Sciatic nerve (tissue), 2 donors: ENCODE data around the gene ANXA6. TPM values are rescaled to one million over a fixed set of nuclear protein-coding genes. Genes with fewer than 3 reads are reported as not detected.

Source experiments
- ATAC-seq: fragments of 200-7000 bp; cut with Tn5 transposase; one replicate; pipeline ENCODE4 v1.9.1; 2020; ENCODE audit warnings: mild to moderate bottlenecking, moderate library complexity
- DNase-seq: peaks from one replicate; pipeline ENCODE4 v3.0.0-alpha.2; 2020; ENCODE audit warnings: low spot score
- intact Hi-C: fragments of 100-400 bp; cut with DNase I; formaldehyde crosslinking; loops from one replicate; pipeline ENCODE4 v1.14.2; 2022
- total RNA-seq: library from RNA; stranded (reverse); fragmentation: NEBNext Ultra II Directional; extraction: Animal tissue kit (Norgen Biotek cat#: 25700); gene quantifications from one replicate; pipeline ENCODE4 v1.2.1, GENCODE V29; 2021
- donor health status: DM: no; HTN: no; CAD: no.
- donor health status: DM: no; HTN: no; CAD: no.

ANXA6 gene
- total RNA-seq, 1 donor from 2014 or later, result 211 TPM

DNA sequence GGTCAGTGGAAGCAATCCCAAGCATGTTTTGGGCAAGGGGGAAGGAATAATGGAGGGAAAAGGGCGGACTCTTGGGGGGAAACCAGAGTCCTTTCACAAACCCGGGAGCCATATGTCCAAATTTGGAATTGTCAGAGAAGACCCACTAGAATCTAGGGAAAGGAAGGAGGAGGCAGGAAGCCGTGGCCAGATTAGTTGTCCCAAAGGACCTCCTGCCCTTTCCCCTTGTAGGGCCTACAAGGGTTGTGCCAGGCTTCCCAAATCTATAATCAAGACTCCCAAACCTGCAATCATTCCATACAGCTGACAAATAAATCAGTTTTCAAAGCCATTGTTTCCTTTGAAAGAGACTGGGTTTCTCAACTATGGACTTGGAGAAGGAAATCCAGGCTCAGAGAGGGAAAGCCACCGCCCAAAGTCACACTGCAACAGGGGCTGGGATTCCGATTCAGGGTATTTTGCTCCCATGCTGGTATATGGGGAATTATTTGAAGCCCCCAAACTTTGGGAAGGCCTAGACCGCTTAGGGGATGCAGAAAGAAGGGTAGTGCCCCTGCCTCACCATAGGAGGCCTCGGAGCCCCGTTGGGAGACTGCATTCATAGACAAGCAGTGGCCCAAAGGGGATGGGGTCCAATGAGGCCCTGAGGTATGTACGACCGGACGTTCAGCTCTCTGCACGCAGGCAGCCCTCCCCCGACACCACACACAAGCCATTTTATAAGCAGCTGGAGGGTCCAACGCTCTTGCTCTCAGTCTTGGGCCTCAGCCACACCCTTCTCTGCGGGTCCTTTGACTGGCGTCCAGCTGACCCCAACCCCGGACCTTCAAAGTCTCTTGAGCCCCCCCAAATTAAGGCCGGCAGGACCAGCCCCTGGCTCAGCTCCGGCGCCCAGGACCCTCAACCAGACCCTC, 815 bp downstream of the ANXA6 start:
- intact Hi-C loops, result no loop called here
- no peak for DNase-seq
- peak; percentile 43 for ATAC-seq

DNA sequence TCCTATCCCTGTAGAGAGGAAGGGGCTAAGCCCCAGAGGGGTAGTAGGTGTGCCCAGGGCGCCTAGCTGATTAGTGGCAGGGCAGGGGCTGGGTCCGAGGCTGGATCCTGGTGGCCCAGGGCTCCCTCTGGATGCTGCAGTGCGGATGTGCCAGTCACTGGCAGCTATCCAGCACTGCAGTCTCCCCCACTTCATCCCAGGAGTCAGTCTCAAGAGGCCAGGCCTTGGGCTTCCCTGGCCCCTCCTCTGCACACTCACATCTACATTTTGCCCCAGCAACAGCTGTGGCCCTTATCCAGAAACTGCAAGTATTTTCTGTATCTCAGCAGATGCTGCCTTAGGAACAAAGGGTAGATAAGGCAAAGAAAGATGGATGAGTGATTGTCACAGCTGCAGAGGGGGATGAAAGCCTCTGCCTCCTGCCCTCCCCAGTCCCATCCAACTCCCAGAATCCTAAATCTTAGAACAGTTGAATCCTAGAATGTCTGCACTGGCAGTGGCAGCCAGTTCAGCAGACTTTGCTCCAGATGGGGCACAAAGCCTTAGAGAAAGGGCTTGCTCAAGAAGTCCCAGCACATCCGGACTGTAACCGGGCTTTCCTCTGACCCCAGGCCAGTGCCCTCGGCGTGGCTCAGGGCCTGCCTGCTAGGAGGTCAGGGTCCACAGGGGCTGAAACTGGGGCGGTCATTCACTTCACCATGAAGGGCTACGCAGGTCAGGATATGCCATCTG, 1.6 kb downstream of the ANXA6 start:
- ATAC-seq (peak; percentile 39), DNase-seq (no peak)
- intact Hi-C loops, result no loop called here

DNA sequence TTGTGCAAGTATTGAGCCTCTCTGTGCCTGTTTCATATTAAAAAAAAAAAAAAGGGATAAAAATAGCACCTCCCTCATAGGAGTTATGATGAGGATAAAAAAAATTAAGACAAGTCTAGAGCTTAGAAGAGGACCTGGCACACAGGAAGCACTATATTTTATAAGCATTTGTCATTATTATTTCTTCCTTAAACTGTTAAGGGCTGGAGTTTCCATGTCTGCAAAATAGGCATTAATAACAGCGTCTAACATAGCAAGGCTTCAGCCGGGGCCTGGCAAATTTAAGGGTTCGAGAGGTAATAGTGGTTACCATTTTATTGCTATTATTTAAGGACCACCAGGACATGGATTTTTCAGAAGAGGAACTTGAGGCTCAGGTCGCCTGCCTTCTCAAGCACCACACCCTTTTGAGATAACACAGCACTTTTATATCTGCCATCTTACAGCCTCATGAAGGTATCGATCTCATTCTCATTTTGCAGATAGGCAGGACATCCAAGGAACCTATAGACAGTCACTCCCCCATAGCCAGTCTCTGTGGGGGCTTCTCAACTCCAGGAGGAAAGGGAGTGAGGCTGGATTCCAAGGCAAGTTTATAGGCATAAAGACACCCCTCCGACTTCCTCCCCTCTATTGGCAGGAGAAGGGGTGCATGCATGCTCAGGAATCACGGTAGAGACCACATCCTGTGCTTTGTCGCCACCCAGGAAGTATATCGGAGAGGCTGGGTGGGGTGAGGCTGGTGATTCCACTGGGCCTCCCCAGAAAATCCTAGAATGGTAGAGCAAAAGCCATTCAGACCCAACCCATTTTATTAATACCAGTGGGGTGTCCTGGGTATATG, 2.4 kb downstream of the ANXA6 start:
- ATAC-seq (no peak), DNase-seq (no peak)
- intact Hi-C loops, result no loop called here

DNA sequence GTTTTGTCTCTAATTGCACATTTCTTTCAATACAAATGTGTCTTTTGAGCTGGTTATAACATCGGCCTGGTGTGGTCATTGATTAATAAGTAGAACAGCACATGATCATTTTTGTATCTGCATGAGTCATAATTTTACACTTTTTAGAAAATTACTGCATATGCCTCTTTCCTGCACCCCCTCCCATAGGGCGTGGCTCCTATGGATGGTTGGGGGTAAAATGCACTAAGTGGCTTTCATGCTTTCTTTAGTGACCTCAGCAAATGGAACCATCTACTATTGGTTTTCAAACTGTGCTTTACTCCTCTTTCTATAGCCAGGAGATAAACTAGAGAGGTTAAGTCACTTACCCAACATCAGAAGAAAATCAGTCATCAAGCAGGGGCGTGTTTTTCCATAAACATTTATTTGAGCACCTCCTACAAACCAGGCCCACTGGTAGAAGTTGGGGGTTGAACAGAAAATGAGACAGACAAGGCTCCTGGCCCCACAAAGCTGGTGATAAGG, 3.8 kb downstream of the ANXA6 start:
- no peak for DNase-seq
- ATAC-seq, result no peak
- intact Hi-C loops, result no loop called here

DNA sequence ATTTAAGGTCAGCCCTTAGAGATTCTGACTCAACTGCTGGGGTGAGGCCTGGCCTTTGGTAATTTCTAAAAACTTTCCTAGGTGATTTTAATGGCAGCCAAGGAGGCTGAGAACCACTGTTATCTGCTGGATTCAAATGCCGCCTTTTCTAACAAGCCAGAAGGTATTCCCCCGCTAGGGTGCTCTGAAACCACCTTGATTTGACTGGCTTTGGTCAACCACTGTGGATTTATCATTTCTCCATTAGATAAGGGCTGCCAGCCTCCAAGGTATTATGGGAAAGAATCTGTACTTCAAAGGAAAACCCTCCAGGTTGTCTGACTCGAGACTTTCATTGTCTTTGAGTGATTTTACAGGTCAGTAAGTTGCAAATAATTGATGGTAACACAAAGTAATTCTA, 4.3 kb downstream of the ANXA6 start:
- no peak for ATAC-seq
- intact Hi-C loops, result no loop called here
- DNase-seq, result no peak

DNA sequence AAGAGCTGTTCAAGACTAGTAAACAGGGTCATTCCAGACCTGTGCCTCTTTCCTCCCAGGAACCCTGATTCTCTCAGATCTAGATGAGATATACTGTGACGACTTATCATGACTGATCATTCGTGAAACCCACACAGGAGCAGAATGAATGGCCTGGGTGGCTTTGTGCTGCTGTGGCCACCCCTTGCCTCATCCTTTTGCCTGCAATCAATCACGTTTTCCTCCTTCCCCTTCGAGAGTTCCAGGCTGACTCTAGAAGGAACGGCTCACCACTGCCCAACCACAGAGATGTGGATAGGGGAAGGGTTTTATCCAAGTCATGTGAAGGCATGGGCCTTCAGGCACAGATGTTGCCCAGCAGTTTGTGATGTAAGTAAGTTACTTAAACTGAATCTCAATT, 5.8 kb downstream of the ANXA6 start:
- DNase-seq (no peak), ATAC-seq (peak; percentile 55)
- intact Hi-C loops, result no loop called here

DNA sequence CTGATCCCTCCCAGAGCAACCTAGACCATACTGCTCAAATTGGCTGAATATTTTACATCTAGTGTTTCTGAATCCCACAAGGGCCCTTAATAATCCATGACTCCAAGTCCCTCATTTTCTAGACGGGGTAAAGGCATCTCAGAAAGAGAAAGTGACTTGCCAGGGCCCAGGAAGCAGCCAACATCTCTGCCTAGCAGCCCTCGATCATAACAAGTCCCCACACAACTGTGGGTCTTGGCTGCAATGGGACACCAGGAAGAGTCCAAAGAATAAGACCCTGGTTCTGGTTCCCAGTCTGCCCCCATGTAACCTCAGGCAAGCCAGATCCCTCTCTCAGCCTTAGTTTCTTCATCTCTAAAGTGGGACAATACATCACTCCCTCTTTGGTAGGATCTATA, 6.3 kb downstream of the ANXA6 start:
- ATAC-seq (peak; percentile 14), DNase-seq (no peak)
- intact Hi-C loops, result no loop called here

DNA sequence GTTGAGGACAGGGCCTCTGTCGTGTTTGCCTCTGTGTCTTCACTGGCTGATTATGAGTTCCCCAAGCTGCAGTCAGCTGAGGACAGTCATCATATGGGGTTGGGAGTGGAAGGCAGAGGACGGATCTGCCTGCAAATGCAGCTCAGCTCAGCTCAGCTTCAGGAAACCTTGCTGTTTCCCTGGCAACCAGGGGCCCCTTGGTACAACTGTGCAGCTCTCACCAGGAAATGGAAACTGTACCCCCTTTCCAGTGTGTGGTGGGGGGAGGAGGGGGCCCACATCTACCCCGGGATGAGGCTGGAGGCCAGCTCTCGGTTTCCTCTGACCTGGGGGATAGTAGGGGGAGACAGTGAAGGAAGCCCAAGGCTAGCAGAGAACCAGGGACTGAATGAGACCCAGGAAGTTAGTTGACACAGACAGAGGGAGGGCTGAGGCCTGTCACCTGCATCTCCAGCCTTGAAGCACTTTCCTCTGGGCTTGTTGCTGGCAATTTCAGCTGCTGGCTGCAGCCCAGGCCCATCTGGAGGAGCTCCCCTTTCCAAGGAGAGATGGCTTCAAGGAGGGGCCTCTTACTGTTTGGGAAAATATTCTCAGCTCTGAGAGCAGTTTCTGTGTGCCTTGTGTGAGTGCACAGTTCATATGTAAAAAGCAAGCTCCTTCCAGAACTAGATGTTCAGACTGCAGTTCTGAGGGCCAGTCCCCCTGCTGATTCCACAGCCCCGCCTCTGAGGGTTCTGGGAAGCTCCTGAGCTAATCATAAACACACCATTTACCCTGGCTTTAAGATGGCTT, 6.9 kb downstream of the ANXA6 start:
- intact Hi-C loops, result no loop called here
- DNase-seq (no peak), ATAC-seq (peak; percentile 72)

DNA sequence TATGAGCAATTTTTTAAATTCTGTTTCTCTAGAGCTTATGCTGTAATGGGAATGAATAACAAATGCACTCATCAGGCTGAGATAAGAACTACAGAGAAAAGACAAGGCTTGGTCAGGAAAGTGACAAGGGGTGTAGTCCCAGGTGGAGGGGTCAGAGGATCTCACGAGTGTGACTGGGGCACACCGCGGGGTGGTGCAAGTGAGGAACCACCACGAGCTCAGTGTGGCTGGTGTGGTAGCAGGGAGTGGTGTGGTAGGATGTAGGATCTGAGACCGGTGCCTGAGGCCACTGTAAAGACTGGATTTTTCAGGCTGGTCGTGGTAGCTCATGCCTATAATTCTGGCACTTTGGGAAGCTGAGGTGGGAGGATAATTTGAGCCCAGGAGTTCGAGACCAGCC, 9.0 kb downstream of the ANXA6 start:
- intact Hi-C loops, result no loop called here
- DNase-seq (no peak), ATAC-seq (no peak)

DNA sequence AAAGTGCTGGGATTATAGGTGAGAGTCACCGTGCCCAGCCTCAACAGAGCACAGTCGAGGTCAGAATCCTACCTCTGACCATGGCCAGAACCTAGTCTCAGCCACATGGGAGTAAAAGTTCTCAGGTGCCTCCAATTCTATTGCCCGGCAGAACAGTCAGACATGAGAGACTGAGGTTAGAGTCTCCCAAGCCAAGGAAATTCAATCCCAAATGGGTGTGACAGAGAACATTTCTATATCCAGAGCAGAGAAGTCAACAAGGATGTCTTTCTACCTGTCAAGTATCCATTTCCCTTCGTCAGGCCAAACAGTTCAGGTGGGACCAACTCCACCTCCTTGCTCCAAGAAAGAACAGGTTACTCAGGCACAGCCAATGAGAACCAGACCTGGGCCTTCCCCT, 10.5 kb downstream of the ANXA6 start:
- ATAC-seq (no peak), DNase-seq (no peak)
- intact Hi-C loops, result no loop called here

DNA sequence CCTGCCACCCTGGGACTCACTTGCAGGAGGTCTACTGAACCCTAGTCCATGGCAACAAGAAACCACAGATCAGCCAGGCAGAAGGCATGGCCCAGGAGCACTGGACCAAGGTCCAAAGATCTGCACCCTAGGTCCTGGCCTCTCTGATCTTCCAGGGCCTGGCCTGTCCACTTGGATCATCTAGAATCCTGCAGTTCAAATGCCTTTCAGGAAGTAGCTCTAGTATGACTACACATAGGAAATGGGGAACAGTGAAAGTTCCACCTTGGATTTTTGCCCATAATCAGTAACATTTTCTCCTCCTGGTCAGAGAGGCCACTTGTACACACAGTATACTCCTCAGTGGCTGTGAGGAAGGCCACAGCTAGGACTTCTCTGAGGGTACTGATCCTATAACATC, 11.5 kb downstream of the ANXA6 start:
- no peak for ATAC-seq

DNA sequence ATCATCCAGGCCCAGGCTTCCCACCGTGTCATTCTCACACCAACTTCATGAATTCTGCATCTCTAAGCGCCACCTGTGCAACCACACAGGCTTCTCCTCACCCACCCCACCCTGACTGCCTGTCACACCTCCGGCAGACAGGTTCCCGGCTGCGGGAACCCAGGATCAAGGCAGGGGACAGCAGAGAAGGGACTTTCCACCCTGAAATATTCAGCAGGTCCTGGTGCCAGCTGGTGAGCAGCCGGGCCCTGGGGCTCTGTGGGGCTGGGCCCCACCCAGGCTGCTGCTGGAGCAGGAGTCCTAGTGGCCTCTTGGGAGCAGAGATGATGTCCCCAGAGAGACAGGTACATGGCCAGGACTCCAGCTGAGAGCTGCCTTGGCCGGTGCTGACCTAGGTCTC, 12.7 kb downstream of the ANXA6 start:
- ATAC-seq (no peak), DNase-seq (no peak)
- intact Hi-C loops, result no loop called here

More for the DNA sequence above, 11.5 kb downstream of the ANXA6 start:
- no peak for DNase-seq
- intact Hi-C loops, result no loop called here

DNA sequence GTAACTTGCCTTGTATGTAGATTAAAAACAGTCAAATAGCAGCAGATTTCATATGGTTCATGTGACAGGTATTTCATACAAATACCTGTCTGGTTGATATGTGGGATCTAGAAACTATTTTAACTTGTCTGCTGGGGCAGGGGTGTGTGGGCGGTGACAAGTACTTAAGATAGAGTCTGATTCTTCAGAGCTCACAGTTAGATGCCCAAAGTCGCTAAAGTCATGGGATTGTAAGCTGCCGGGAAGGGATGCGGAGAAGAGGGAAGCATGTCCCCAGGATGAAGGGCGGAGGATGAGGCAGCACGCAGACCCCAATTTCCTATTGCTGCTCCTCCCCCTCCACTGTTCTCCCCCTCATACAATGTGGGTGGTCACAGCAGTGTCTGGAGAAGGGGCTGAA, 13.3 kb downstream of the ANXA6 start:
- ATAC-seq, result no peak
- intact Hi-C loops, result no loop called here
- no peak for DNase-seq

DNA sequence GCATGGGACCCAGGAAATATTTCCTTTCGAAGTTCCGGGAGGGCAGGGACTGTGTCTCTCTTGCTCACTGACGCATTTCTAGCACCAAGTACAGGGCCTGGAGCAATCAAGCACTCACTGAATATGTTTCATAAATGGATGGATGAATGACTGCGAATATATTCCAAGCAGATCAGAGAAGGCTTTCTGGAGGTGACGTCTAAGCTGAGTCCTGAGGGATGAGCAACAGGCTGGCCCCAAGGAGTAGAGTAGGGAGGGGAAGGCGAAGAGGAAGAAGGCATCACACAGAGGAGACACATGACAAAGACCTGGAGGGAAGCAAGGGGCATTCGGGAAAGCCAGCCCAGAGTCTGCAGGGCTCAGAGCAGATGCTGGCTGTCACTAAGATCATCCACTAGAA, 13.9 kb downstream of the ANXA6 start:
- intact Hi-C loops, result no loop called here
- ATAC-seq, result no peak
- no peak for DNase-seq

DNA sequence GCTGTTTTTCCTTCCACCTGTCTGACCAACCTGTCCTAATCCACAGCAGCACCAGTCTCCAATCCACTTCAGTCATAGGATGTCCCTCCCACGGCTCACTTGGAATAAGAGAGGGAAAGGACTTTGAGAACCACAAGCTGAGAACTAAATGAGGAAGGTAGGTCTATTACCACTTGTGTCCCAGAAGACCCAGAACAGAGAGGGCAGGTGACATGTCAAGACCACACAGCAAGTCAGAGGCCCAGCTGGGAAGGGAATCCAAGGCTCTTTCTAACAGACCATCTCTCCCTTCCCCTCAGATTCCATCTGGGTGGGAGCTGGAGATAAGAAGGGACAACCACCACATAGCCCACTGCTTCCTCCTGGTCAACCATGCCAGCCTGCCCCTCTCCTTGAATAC, 14.6 kb downstream of the ANXA6 start:
- DNase-seq (no peak), ATAC-seq (no peak)
- intact Hi-C loops, result no loop called here

DNA sequence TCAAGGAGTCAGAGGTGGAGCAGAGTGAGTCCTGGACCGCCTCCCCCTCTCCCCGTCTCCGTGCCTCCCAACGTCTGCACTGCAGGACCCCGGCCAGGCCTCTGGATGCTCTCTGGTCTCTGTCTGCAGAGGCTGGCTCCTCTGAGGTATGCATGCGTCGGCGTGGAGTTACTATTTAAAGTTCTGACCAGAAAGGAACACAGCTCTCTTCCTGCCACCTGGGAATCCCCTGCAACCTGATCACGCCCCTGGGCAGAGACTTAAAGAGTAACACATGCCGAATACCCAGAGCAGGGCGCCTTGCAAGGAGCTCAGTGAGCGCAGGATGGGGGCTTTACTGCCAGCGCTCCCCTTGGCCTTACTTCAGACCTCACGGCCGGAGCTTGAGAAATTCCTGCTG, 16.0 kb downstream of the ANXA6 start:
- no peak for DNase-seq
- intact Hi-C loops, result no loop called here
- peak; percentile 58 for ATAC-seq

DNA sequence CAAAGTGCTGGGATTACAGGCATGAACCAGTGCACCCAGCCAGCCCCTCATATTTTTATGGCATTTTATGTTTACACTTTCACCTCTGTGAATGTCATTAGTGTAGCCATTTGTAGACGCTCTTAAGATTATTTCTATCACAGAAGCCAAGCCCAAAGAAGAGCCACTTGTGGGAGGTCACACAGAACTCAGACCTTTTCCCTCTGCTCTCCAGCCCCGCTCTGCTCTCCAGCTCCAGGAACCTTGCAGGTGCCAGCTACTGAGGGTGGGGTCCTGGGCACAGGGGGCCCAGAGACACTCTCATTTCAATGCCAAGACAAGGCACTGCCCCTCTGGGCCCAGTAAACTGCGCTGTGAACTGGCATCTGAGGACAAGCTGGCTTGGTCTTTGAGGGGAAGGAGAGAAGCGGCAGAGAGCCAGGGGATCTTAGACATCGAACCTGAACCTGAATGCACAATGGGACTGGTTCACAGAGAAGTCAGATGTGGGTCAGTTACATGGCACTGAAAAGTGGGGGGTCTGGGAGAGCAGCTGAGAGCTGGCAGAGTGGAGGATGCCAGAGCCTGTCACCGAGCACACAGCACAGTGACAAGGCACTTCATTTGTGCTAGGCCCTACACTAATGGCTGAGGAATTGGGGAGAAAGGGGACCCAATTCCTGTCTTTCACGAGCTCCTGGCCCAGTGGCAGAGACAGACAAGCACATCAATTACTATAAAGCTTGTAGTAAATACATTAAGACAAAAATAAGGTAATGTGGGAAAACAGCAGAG, 16.7 kb downstream of the ANXA6 start:
- DNase-seq, result no peak
- intact Hi-C loops, result no loop called here
- ATAC-seq, result no peak

DNA sequence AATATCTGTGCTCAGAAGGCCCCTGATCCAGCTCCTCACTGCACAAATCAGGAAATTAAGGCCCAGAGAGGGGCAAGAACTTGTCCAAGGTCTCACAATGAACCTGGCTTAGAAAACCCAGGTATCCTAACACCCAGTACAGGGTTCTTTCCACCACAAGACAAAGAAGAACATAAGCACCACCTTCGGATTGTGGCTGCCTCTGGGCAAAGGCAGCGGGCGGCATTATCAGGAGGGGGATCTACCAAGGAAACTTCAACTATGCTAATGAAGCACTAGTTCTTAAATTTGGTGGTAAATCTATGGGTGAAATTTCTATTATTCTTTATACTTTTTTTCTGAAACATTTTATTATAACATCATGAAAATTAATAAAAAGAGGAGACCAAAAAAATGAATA, 17.9 kb downstream of the ANXA6 start:
- ATAC-seq (no peak), DNase-seq (no peak)
- intact Hi-C loops, result no loop called here
